Trophoblast cell (in vitro differentiated cells and primary cell): Measurements from ENCODE around the gene UTP25.

ENCODE experiments used
- DNase-seq, 2 donors: peaks; one replicate each; pipeline ENCODE4 v3.0.0-alpha.2; 2016
- H2AFZ ChIP-seq: 2 replicates; pipeline ENCODE4 v1.6.1; 2013; ENCODE audit warnings: low read length, moderate library complexity, mild to moderate bottlenecking; ENCODE audit not compliant: insufficient read depth, poor library complexity
- H2AK5ac ChIP-seq: 2 replicates; pipeline ENCODE4 v1.6.1; 2013; ENCODE audit warnings: mild to moderate bottlenecking, low read length
- H2BK120ac ChIP-seq: 2 replicates; pipeline ENCODE4 v1.6.1; 2013; ENCODE audit warnings: low read length, mild to moderate bottlenecking, moderate library complexity; ENCODE audit not compliant: insufficient read depth, poor library complexity
- H2BK12ac ChIP-seq: 2 replicates; pipeline ENCODE4 v1.6.1; 2013; ENCODE audit warnings: mild to moderate bottlenecking, low read length, moderate library complexity
- H2BK5ac ChIP-seq: 2 replicates; pipeline ENCODE4 v1.6.1; 2013; ENCODE audit warnings: low read length, low read depth, moderate library complexity, mild to moderate bottlenecking; ENCODE audit not compliant: poor library complexity
- H3K14ac ChIP-seq: 2 replicates; pipeline ENCODE4 v1.6.1; 2013; ENCODE audit warnings: mild to moderate bottlenecking, low read length
- H3K18ac ChIP-seq: 2 replicates; pipeline ENCODE4 v1.6.1; 2013; ENCODE audit warnings: mild to moderate bottlenecking, low read length
- H3K23ac ChIP-seq: 2 replicates; pipeline ENCODE4 v1.6.1; 2013; ENCODE audit warnings: low read length
- H3K27ac ChIP-seq: 2 replicates; pipeline ENCODE4 v1.5.1; 2013; ENCODE audit warnings: low read depth, mild to moderate bottlenecking, inconsistent platforms, low read length, moderate library complexity
- H3K27me3 ChIP-seq: 2 replicates; pipeline ENCODE4 v1.6.1; 2013; ENCODE audit warnings: inconsistent platforms, mild to moderate bottlenecking, low read length, moderate library complexity; ENCODE audit not compliant: insufficient read depth
- H3K36me3 ChIP-seq, 2 experiments: 1 replicate in 1 of 2; 2 replicates in 1 of 2; pipeline ENCODE4 v1.6.1; 2013; ENCODE audit warnings: low read length in 2 of 2, mild to moderate bottlenecking in 2 of 2, moderate library complexity in 1 of 2; ENCODE audit not compliant: insufficient read depth in 2 of 2, control insufficient read depth in 1 of 2
- H3K4ac ChIP-seq: 2 replicates; pipeline ENCODE4 v1.6.1; 2013; ENCODE audit warnings: low read depth, mild to moderate bottlenecking, low read length, moderate library complexity
- H3K4me1 ChIP-seq, 2 experiments: 1 replicate in 1 of 2; 2 replicates in 1 of 2; pipeline ENCODE4 v1.6.1; 2013; ENCODE audit warnings: low read length in 2 of 2, mild to moderate bottlenecking in 2 of 2, moderate library complexity in 1 of 2; ENCODE audit not compliant: insufficient read depth in 2 of 2, control insufficient read depth in 1 of 2
- H3K4me2 ChIP-seq: 2 replicates; pipeline ENCODE4 v1.6.1; 2013; ENCODE audit warnings: inconsistent platforms, mild to moderate bottlenecking, low read length, moderate library complexity
- H3K4me3 ChIP-seq: 2 replicates; pipeline ENCODE4 v1.5.1; 2013; ENCODE audit warnings: mild to moderate bottlenecking, low read depth, low read length, inconsistent platforms
- H3K79me1 ChIP-seq: one replicate; pipeline ENCODE4 v1.6.1; 2013; ENCODE audit warnings: low read length
- H3K79me2 ChIP-seq: 2 replicates; pipeline ENCODE4 v1.6.1; 2013; ENCODE audit warnings: low read length, mild to moderate bottlenecking; ENCODE audit not compliant: control insufficient read depth, insufficient read depth, poor library complexity
- H3K9ac ChIP-seq: 2 replicates; pipeline ENCODE4 v1.6.1; 2013; ENCODE audit warnings: mild to moderate bottlenecking, low read length
- H3K9me3 ChIP-seq: 2 replicates; pipeline ENCODE4 v1.6.1; 2013; ENCODE audit warnings: low read depth, mild to moderate bottlenecking, control low read depth, inconsistent platforms, low read length; ENCODE audit not compliant: insufficient read depth
- H4K12ac ChIP-seq: 2 replicates; pipeline ENCODE4 v1.6.1; 2013; ENCODE audit warnings: low read depth, mild to moderate bottlenecking, low read length, moderate library complexity
- H4K8ac ChIP-seq: 2 replicates; pipeline ENCODE4 v1.6.1; 2013; ENCODE audit warnings: low read depth, mild to moderate bottlenecking, low read length, moderate library complexity
- H4K91ac ChIP-seq: one replicate; pipeline ENCODE4 v1.6.1; 2013; ENCODE audit warnings: low read depth, mild to moderate bottlenecking, low read length, moderate library complexity
- WGBS: extraction: QIAGEN DNeasy Blood & Tissue Kit; methylation state at CpG from one replicate; pipeline ENCODE4 v1.1.7; 2013; ENCODE audit warnings: missing lambda C conversion rate; ENCODE audit not compliant: insufficient read length, insufficient coverage; ENCODE audit errors: extremely low coverage; 5-methylcytosine and 5-hydroxymethylcytosine counted together

Gene UTP25

GRCh38 chr1:209797978-209798639, 29.7 kb upstream of the UTP25 start:
- no peak overlapping the region for H3K14ac ChIP-seq
- no CpG with 5 or more reads among the region's 9 CpGs for WGBS
- DNase-seq: no peak

GRCh38 chr1:209800984-209801834, 26.6 kb upstream of the UTP25 start:
- Histone ChIP-seq H3K4me2 (no peak overlapping the region), H3K4me3 (no peak overlapping the region), H3K36me3 (peaks cover 8 to 15% of the 10 kb centered on the region in 2 experiments), H2BK120ac (no peak overlapping the region), H4K12ac (no peak overlapping the region), H3K4me1 (peaks cover 11 to 15% of the 10 kb centered on the region in 2 experiments), H3K79me1 (peaks cover 6% of the 10 kb centered on the region), H2BK5ac (no peak overlapping the region), H3K14ac (no peak overlapping the region), H2AK5ac (no peak overlapping the region), H3K18ac (no peak overlapping the region), H3K4ac (no peak overlapping the region), H3K27me3 (no peaks in the 10 kb centered on the region), H3K9ac (no peak overlapping the region), H3K9me3 (no peaks in the 10 kb centered on the region), H3K79me2 (peaks cover 14% of the 10 kb centered on the region), H2AFZ (no peak overlapping the region), H3K23ac (no peak overlapping the region), H2BK12ac (no peak overlapping the region), H4K91ac (no peak overlapping the region), H4K8ac (no peak overlapping the region), H3K27ac (no peak overlapping the region)
- no peak for DNase-seq
- no CpG with 5 or more reads among the region's 5 CpGs for WGBS

More at GRCh38 chr1:209797978-209798639, 29.7 kb upstream of the UTP25 start:
- H2BK120ac ChIP-seq: no peak overlapping the region
- no peak overlapping the region for H2BK5ac ChIP-seq
- H3K9me3 ChIP-seq: no peaks in the 10 kb centered on the region
- H3K79me1 ChIP-seq: no peaks in the 10 kb centered on the region
- no peak overlapping the region for H4K12ac ChIP-seq
- H3K4me1 ChIP-seq: no peaks in the 10 kb centered on the region
- H3K9ac ChIP-seq: no peak overlapping the region
- no peak overlapping the region for H3K27ac ChIP-seq
- H3K27me3 ChIP-seq: no peaks in the 10 kb centered on the region
- no peak overlapping the region for H4K91ac ChIP-seq
- no peak overlapping the region for H3K4me2 ChIP-seq
- no peak overlapping the region for H2BK12ac ChIP-seq
- peak overlapping the region; percentile 40 for H3K18ac ChIP-seq
- no peaks in the 10 kb centered on the region for H3K79me2 ChIP-seq
- H3K36me3 ChIP-seq: peaks cover 20 to 22% of the 10 kb centered on the region in 2 experiments
- no peak overlapping the region for H4K8ac ChIP-seq
- no peak overlapping the region for H2AK5ac ChIP-seq
- no peak overlapping the region for H2AFZ ChIP-seq
- H3K4me3 ChIP-seq: no peak overlapping the region
- H3K23ac ChIP-seq: no peak overlapping the region
- peak overlapping the region; percentile 58 for H3K4ac ChIP-seq

- H3K79me1 ChIP-seq: peaks cover 7% of the 10 kb centered on the region
Measured at GRCh38 chr1:209802117-209802779, 25.5 kb upstream of the UTP25 start.

GRCh38 chr1:209802780-209803152, 25.0 kb upstream of the UTP25 start:
- no peak overlapping the region for H4K12ac ChIP-seq
- no peak for DNase-seq
- H2BK120ac ChIP-seq: no peak overlapping the region
- peaks cover 14 to 22% of the 10 kb centered on the region in 2 experiments for H3K4me1 ChIP-seq
- no peak overlapping the region for H3K4me3 ChIP-seq
- H3K14ac ChIP-seq: no peak overlapping the region
- no peak overlapping the region for H3K4ac ChIP-seq
- H3K36me3 ChIP-seq: peaks cover 3 to 12% of the 10 kb centered on the region in 2 experiments
- WGBS: no CpG with 5 or more reads among the region's 4 CpGs
- no peak overlapping the region for H2BK5ac ChIP-seq
- H3K27ac ChIP-seq: no peak overlapping the region
- no peak overlapping the region for H4K8ac ChIP-seq
- H2AK5ac ChIP-seq: no peak overlapping the region
- H3K4me2 ChIP-seq: no peak overlapping the region
- no peak overlapping the region for H3K9ac ChIP-seq
- H4K91ac ChIP-seq: no peak overlapping the region
- H3K23ac ChIP-seq: no peak overlapping the region
- peaks cover 14% of the 10 kb centered on the region for H3K79me2 ChIP-seq
- H2BK12ac ChIP-seq: no peak overlapping the region
- no peaks in the 10 kb centered on the region for H3K9me3 ChIP-seq
- H3K79me1 ChIP-seq: peaks cover 9% of the 10 kb centered on the region
- peak overlapping the region; percentile 50 for H3K18ac ChIP-seq
- H2AFZ ChIP-seq: no peak overlapping the region
- H3K27me3 ChIP-seq: no peaks in the 10 kb centered on the region

More at GRCh38 chr1:209802117-209802779, 25.5 kb upstream of the UTP25 start:
- Histone ChIP-seq H3K4me2 (no peak overlapping the region), H3K23ac (no peak overlapping the region), H3K36me3 (peaks cover 3 to 12% of the 10 kb centered on the region in 2 experiments), H3K18ac (no peak overlapping the region), H3K4me1 (peaks cover 11 to 18% of the 10 kb centered on the region in 2 experiments), H2BK120ac (no peak overlapping the region), H3K14ac (no peak overlapping the region), H4K8ac (no peak overlapping the region), H2AFZ (no peak overlapping the region), H3K4me3 (no peak overlapping the region), H2BK5ac (no peak overlapping the region), H3K27me3 (no peaks in the 10 kb centered on the region), H3K27ac (no peak overlapping the region), H4K91ac (no peak overlapping the region), H3K79me2 (peaks cover 14% of the 10 kb centered on the region), H4K12ac (no peak overlapping the region), H3K9me3 (no peaks in the 10 kb centered on the region), H3K4ac (no peak overlapping the region), H2BK12ac (peak overlapping the region; percentile 23), H2AK5ac (no peak overlapping the region), H3K9ac (no peak overlapping the region)
- DNase-seq: peak in 1 of 2 donors; percentile 45
- no CpG with 5 or more reads among the region's 4 CpGs for WGBS
